ENCODE measurements around the gene PPP2CA. TPM values are rescaled to one million over a fixed set of nuclear protein-coding genes. Genes with fewer than 3 reads are reported as not detected.

The PPP2CA gene
- total and polyA plus RNA-seq, 2 of the 4 experiments (the other 2 are of a cell fraction), result 70.6 to 73.6 TPM

- no peak overlapping the region for H2BK15ac ChIP-seq (ENCODE audit: low read depth, low read length)
- peaks cover 95% of the 10 kb centered on the region for H4K20me1 ChIP-seq (ENCODE audit: insufficient read depth, low read length)
- no peak for DNase-seq
- H3K4me3 ChIP-seq (ENCODE audit: insufficient read depth, low read depth, low read length), result no peak overlapping the region
- H3K27ac ChIP-seq (ENCODE audit: insufficient read depth, low read length), result no peak overlapping the region
- H3K14ac ChIP-seq (replicated peaks; ENCODE audit: low read depth, low read length), result no peak overlapping the region
- H3K27me3 ChIP-seq (ENCODE audit: control insufficient read depth, insufficient read depth, low read length), result no peaks in the 10 kb centered on the region
- no peak overlapping the region for H3K9ac ChIP-seq (ENCODE audit: low read depth, low read length)
- H2BK20ac ChIP-seq (ENCODE audit: low read depth, low read length), result no peak overlapping the region
- peaks cover 9% of the 10 kb centered on the region; the same call in 1 of the 2 replicates for H3K9me1 ChIP-seq (ENCODE audit: insufficient read depth, low read length)
- no TSS peak for BruUV-seq (replicated peaks)
- dilution Hi-C loops (cut with HindIII; ENCODE audit: low sequenced_read_pairs, unreplicated experiment) (no loop called here), in situ Hi-C loops (cut with MboI; ENCODE audit: low sequenced_read_pairs) (no loop called here), intact Hi-C loops (cut with micrococcal nuclease) (loop anchor here (5.0 kb wide), 1 partner anchor 58 kb away; no protein-coding TSS in a partner anchor)
- no peak overlapping the region for H2AK5ac ChIP-seq (ENCODE audit: low read depth, low read length)
- WGBS, 2 experiments (ENCODE audit: extremely low coverage in 2 of 2, insufficient read length in 1 of 2), result 93% methylated on average over 3 of the region's 14 CpGs; no CpG with 5 or more reads in 1 of the 2 experiments
- peaks cover 5% of the 10 kb centered on the region for H3K9me3 ChIP-seq (ENCODE audit: control insufficient read depth, insufficient read depth, low read length)
- ChIA-PET POLR2A (ENCODE audit: unreplicated experiment) (no interaction called here), CTCF (interaction anchor here (0.7 to 1.5 kb wide), 3 partner anchors 9 to 254 kb away, joined by 3 to 6 read pairs (median 4); no protein-coding TSS in a partner anchor)
- no peak overlapping the region for H2BK5ac ChIP-seq (ENCODE audit: low read depth, low read length, poor library complexity, severe bottlenecking)
- H3K18ac ChIP-seq (ENCODE audit: low read depth, low read length), result no peak overlapping the region
- H3K23ac ChIP-seq (ENCODE audit: low read depth, low read length), result no peak overlapping the region
- ATAC-seq (ENCODE audit: low read depth), result no peak
- no peak overlapping the region for H2AFZ ChIP-seq (replicated peaks; ENCODE audit: low read length, poor library complexity)
- no peak overlapping the region for H3K4me2 ChIP-seq (ENCODE audit: low read depth, low read length)
- H3K4me1 ChIP-seq (ENCODE audit: control insufficient read depth, insufficient read depth, low read length), result peaks cover 6% of the 10 kb centered on the region
- H3K4ac ChIP-seq (ENCODE audit: low read depth, low read length), result no peak overlapping the region
- no peak overlapping the region for H4K5ac ChIP-seq (ENCODE audit: low read depth, low read length)
- H4K8ac ChIP-seq (ENCODE audit: low read depth in 2 of 2, low read length in 2 of 2), result no peak overlapping the region
- peaks cover 8% of the 10 kb centered on the region for H3K36me3 ChIP-seq (ENCODE audit: control insufficient read depth, insufficient read depth, low read length)
- H4K91ac ChIP-seq (ENCODE audit: insufficient read depth, low read depth, low read length), result no peak overlapping the region
- TF ChIP-seq RFX5 (IDR thresholded peaks at IDR 0.05; ENCODE audit: low read depth, low read length) (no peak), CEBPB (IDR thresholded peaks at IDR 0.05; ENCODE audit: low read depth, low read length) (no peak), RCOR1 (IDR thresholded peaks at IDR 0.05; ENCODE audit: insufficient replicate concordance, low read length) (no peak), CTCF (conservative IDR thresholded peaks at IDR 0.05; ENCODE audit: low read depth, low read length) (no peak), SMC3 (IDR thresholded peaks at IDR 0.05; ENCODE audit: low read depth, low read length) (no peak), MXI1 (IDR thresholded peaks at IDR 0.05; ENCODE audit: borderline replicate concordance, low read depth, low read length) (no peak), MAFK (IDR thresholded peaks at IDR 0.05; ENCODE audit: low read depth, low read length) (no peak), FOS (IDR thresholded peaks at IDR 0.05; ENCODE audit: low read depth, low read length) (no peak), MAZ (IDR thresholded peaks at IDR 0.05; ENCODE audit: borderline replicate concordance, low read depth, low read length) (no peak)
- TF ChIP-seq, protein P1, sequence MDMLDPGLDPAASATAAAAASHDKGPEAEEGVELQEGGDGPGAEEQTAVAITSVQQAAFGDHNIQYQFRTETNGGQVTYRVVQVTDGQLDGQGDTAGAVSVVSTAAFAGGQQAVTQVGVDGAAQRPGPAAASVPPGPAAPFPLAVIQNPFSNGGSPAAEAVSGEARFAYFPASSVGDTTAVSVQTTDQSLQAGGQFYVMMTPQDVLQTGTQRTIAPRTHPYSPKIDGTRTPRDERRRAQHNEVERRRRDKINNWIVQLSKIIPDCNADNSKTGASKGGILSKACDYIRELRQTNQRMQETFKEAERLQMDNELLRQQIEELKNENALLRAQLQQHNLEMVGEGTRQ (IDR thresholded peaks at IDR 0.05; ENCODE audit: low read depth, low read length), result no peak
- TF ChIP-seq, protein P2, sequence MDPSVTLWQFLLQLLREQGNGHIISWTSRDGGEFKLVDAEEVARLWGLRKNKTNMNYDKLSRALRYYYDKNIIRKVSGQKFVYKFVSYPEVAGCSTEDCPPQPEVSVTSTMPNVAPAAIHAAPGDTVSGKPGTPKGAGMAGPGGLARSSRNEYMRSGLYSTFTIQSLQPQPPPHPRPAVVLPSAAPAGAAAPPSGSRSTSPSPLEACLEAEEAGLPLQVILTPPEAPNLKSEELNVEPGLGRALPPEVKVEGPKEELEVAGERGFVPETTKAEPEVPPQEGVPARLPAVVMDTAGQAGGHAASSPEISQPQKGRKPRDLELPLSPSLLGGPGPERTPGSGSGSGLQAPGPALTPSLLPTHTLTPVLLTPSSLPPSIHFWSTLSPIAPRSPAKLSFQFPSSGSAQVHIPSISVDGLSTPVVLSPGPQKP (IDR thresholded peaks at IDR 0.05; ENCODE audit: borderline replicate concordance, low read depth, low read length), result no peak
- no peak overlapping the region for H2BK120ac ChIP-seq (ENCODE audit: low read depth, low read length)
- H2AK9ac ChIP-seq (replicated peaks; ENCODE audit: low read depth, low read length, poor library complexity), result no peak overlapping the region
- H3K56ac ChIP-seq (ENCODE audit: extremely low read depth, insufficient read depth, low read length), result no peak overlapping the region
- H3K79me1 ChIP-seq (ENCODE audit: low read depth in 1 of 2, low read length in 2 of 2), result peaks cover 4 to 57% of the 10 kb centered on the region in 2 experiments; a peak in 2 of 4 replicates
Measured at GRCh38 chr5:134209477-134210245, 16.2 kb downstream of the PPP2CA start.

Measured in IMR-90 (cell line).